Measurements from ENCODE around the gene MDGA2. TPM values are rescaled to one million over a fixed set of nuclear protein-coding genes. Genes with fewer than 3 reads are reported as not detected.

MDGA2 gene
- total and polyA plus RNA-seq, 9 of the 15 experiments (the other 6 are each of a cell fraction or from before 2014, with no cell fraction given) = 0.01 to 0.18 (median 0.03) TPM; not detected in 5

GRCh38 chr14:47658041-47658440 is 17.4 kb downstream of the MDGA2 start:
- BruUV-seq (replicated peaks) = no TSS peak
- H3K36me3 ChIP-seq (ENCODE audit: control insufficient read depth, insufficient read depth, low read length) = no peaks in the 10 kb centered on the region

More at GRCh38 chr14:47658041-47658440, 17.4 kb downstream of the MDGA2 start:
- FAIRE-seq (no peak), ATAC-seq (no peak), DNase-seq (ENCODE audit: extremely low read depth in 1 of 4, low spot score in 3 of 4) (no peak)
- Histone ChIP-seq H3K27ac (ENCODE audit: extremely low read depth, low read depth, low read length) (no peak overlapping the region), H3K9me1 (ENCODE audit: control insufficient read depth, insufficient read depth, low read length) (no peaks in the 10 kb centered on the region), H3K4me1 (replicated peaks in 1 of 2; ENCODE audit: control insufficient read depth in 2 of 2, insufficient read depth in 2 of 2, low read length in 2 of 2) (no peaks in the 10 kb centered on the region), H3K27me3 (ENCODE audit: control insufficient read depth in 2 of 2, insufficient read depth in 2 of 2, low read length in 2 of 2) (no peaks in the 10 kb centered on the region), H4K20me1 (replicated peaks; ENCODE audit: control insufficient read depth, insufficient read depth, low read length) (no peaks in the 10 kb centered on the region), H3K4me2 (ENCODE audit: insufficient read depth, low read length) (no peak overlapping the region), H2AFZ (ENCODE audit: low read depth, low read length) (no peak overlapping the region), H3K9me3 (replicated peaks; ENCODE audit: control insufficient read depth, insufficient read depth, low read depth, low read length) (no peaks in the 10 kb centered on the region), H3K4me3 (no peak overlapping the region), H3K9ac (ENCODE audit: insufficient read depth in 1 of 2, low read depth in 2 of 2, low read length in 2 of 2) (no peak overlapping the region), H3K79me2 (ENCODE audit: control insufficient read depth, insufficient read depth, low read length) (no peaks in the 10 kb centered on the region)
- in situ Hi-C loops (cut with MboI) (no loop called here), intact Hi-C loops (cut with micrococcal nuclease) (no loop called here)
- POLR2A ChIA-PET = no interaction called here
- no CpG with 5 or more reads among the region's 1 CpG for WGBS (ENCODE audit: insufficient coverage, low coverage, missing lambda C conversion rate)
- CTCF ChIA-PET (ENCODE audit: low intra/inter-chr PET ratio) = no interaction called here
- TF ChIP-seq ZBED1 (IDR thresholded peaks at IDR 0.05) = no peak
- TF ChIP-seq HOMEZ (CRISPR knock-in tag; IDR thresholded peaks at IDR 0.05) = no peak
- TF ChIP-seq POLR3A (IDR thresholded peaks at IDR 0.05; ENCODE audit: borderline replicate concordance, extremely low read depth, insufficient read depth, insufficient read length) = no peak
- no peak for TF ChIP-seq ZNF263 (CRISPR knock-in tag; IDR thresholded peaks at IDR 0.05; ENCODE audit: borderline replicate concordance)
- TF ChIP-seq ZNF280A (IDR thresholded peaks at IDR 0.05; ENCODE audit: low read depth, partially characterized antibody) = no peak
- no peak for TF ChIP-seq MYBL2 (IDR thresholded peaks at IDR 0.05; ENCODE audit: low read depth)
- TF ChIP-seq MYBL2 (CRISPR knock-in tag; IDR thresholded peaks at IDR 0.05; ENCODE audit: borderline replicate concordance) = no peak
- TF ChIP-seq PREB (CRISPR knock-in tag; IDR thresholded peaks at IDR 0.05) = no peak
- no peak for TF ChIP-seq MECOM (CRISPR knock-in tag; IDR thresholded peaks at IDR 0.05)
- TF ChIP-seq ATF1 (CRISPR knock-in tag; IDR thresholded peaks at IDR 0.05) = no peak
- TF ChIP-seq ATF1 (tag; IDR thresholded peaks at IDR 0.05) = no peak
- TF ChIP-seq TEAD4 (IDR thresholded peaks at IDR 0.05; ENCODE audit: low read length) = no peak
- no peak for TF ChIP-seq TEAD4 (CRISPR knock-in tag; IDR thresholded peaks at IDR 0.05; ENCODE audit: borderline replicate concordance)
- TF ChIP-seq HINFP (tag; conservative IDR thresholded peaks at IDR 0.05; ENCODE audit: low read depth) = no peak

All from K562 (cell line).